Neuronal stem cell (in vitro differentiated cells): ENCODE measurements around the gene H2BK1.

Experiments used
- DNase-seq: peaks from one replicate; pipeline ENCODE4 v3.0.0-alpha.2; 2013; ENCODE audit warnings: low spot score
- H2AFZ ChIP-seq: one replicate; pipeline ENCODE4 v1.6.1; 2013; ENCODE audit warnings: mild to moderate bottlenecking, low read length, inconsistent platforms
- H2AK5ac ChIP-seq: 2 replicates; pipeline ENCODE4 v1.6.1; 2013; ENCODE audit warnings: low read depth, mild to moderate bottlenecking, inconsistent platforms, low read length, moderate library complexity, mixed read lengths
- H2BK120ac ChIP-seq: 2 replicates; pipeline ENCODE4 v1.6.1; 2013; ENCODE audit warnings: low read depth, mild to moderate bottlenecking, inconsistent platforms, low read length, moderate library complexity, mixed read lengths
- H2BK12ac ChIP-seq: one replicate; pipeline ENCODE4 v1.6.1; 2013; ENCODE audit warnings: low read length, inconsistent platforms
- H2BK15ac ChIP-seq: 2 replicates; pipeline ENCODE4 v1.6.1; 2013; ENCODE audit warnings: mild to moderate bottlenecking, low read length, inconsistent platforms, mixed read lengths
- H2BK5ac ChIP-seq: one replicate; pipeline ENCODE4 v1.6.1; 2013; ENCODE audit warnings: inconsistent platforms, mild to moderate bottlenecking, low read length, moderate library complexity
- H3K14ac ChIP-seq: one replicate; pipeline ENCODE4 v1.6.1; 2013; ENCODE audit warnings: low read length, inconsistent platforms
- H3K18ac ChIP-seq: 2 replicates; pipeline ENCODE4 v1.6.1; 2013; ENCODE audit warnings: low read length, inconsistent platforms
- H3K23ac ChIP-seq: 2 replicates; pipeline ENCODE4 v1.6.1; 2013; ENCODE audit warnings: low read depth, mild to moderate bottlenecking, mixed read lengths, low read length, inconsistent platforms; ENCODE audit not compliant: poor library complexity
- H3K27ac ChIP-seq: replicated peaks from 3 replicates; pipeline ENCODE4 v1.5.1; 2013; ENCODE audit warnings: low read length, inconsistent platforms
- H3K27me3 ChIP-seq, 3 experiments: 2 replicates each; pipeline ENCODE4 v1.6.1; 2013; ENCODE audit warnings: low read length in 3 of 3, mild to moderate bottlenecking in 2 of 3, inconsistent platforms in 1 of 3, low read depth in 1 of 3, mixed read lengths in 1 of 3, moderate library complexity in 1 of 3; ENCODE audit not compliant: control insufficient read depth in 3 of 3, insufficient read depth in 3 of 3
- H3K36me3 ChIP-seq, 2 donors: replicated peaks in 1 of 2; 2 replicates each; pipeline ENCODE4 v1.6.1; 2013; ENCODE audit warnings: low read length in 2 of 2; ENCODE audit not compliant: control insufficient read depth in 2 of 2, insufficient read depth in 2 of 2
- H3K4ac ChIP-seq: 2 replicates; pipeline ENCODE4 v1.6.1; 2013; ENCODE audit warnings: inconsistent platforms, mild to moderate bottlenecking, low read length, moderate library complexity
- H3K4me1 ChIP-seq, 2 donors: 1 replicate in 1 of 2; 2 replicates in 1 of 2; pipeline ENCODE4 v1.6.1; 2013; ENCODE audit warnings: low read length in 2 of 2, low read depth in 1 of 2; ENCODE audit not compliant: control insufficient read depth in 2 of 2, insufficient read depth in 1 of 2
- H3K4me2 ChIP-seq: one replicate; pipeline ENCODE4 v1.6.1; 2013; ENCODE audit warnings: mild to moderate bottlenecking, low read length, inconsistent platforms; ENCODE audit not compliant: insufficient read depth, poor library complexity, severe bottlenecking
- H3K4me3 ChIP-seq, 2 donors: 2 replicates each; pipeline ENCODE4 v1.5.1; 2013; ENCODE audit warnings: low read length in 2 of 2, mild to moderate bottlenecking in 2 of 2, inconsistent platforms in 1 of 2, moderate library complexity in 1 of 2
- H3K79me1 ChIP-seq: one replicate; pipeline ENCODE4 v1.6.1; 2013; ENCODE audit warnings: low read depth, mild to moderate bottlenecking, inconsistent platforms, low read length, moderate library complexity
- H3K9ac ChIP-seq: one replicate; pipeline ENCODE4 v1.6.1; 2013; ENCODE audit warnings: mild to moderate bottlenecking, low read depth, low read length, inconsistent platforms; ENCODE audit not compliant: poor library complexity
- H3K9me3 ChIP-seq, 2 donors: replicated peaks in 1 of 2; 2 replicates each; pipeline versions ENCODE3 to v1.6.1; 2013; ENCODE audit warnings: low read length in 2 of 2, mild to moderate bottlenecking in 2 of 2, inconsistent platforms in 1 of 2, low read depth in 1 of 2, mixed read lengths in 1 of 2, moderate library complexity in 1 of 2; ENCODE audit not compliant: control insufficient read depth in 2 of 2, insufficient read depth in 1 of 2
- H4K8ac ChIP-seq: one replicate; pipeline ENCODE4 v1.6.1; 2013; ENCODE audit warnings: low read depth, mild to moderate bottlenecking, inconsistent platforms, low read length, moderate library complexity
- H4K91ac ChIP-seq: one replicate; pipeline ENCODE4 v1.6.1; 2013; ENCODE audit warnings: low read length, low read depth, mild to moderate bottlenecking, inconsistent platforms; ENCODE audit not compliant: poor library complexity
- WGBS, 2 donors: extraction: QIAGEN DNeasy Blood & Tissue Kit; methylation state at CpG; one replicate each; pipeline ENCODE4 v1.1.7; 2013; ENCODE audit warnings: missing lambda C conversion rate in 2 of 2, mixed read lengths in 1 of 2; ENCODE audit not compliant: insufficient read length in 2 of 2, insufficient replicate concordance in 1 of 2; ENCODE audit errors: extremely low coverage in 2 of 2; 5-methylcytosine and 5-hydroxymethylcytosine counted together

The H2BK1 gene

DNA sequence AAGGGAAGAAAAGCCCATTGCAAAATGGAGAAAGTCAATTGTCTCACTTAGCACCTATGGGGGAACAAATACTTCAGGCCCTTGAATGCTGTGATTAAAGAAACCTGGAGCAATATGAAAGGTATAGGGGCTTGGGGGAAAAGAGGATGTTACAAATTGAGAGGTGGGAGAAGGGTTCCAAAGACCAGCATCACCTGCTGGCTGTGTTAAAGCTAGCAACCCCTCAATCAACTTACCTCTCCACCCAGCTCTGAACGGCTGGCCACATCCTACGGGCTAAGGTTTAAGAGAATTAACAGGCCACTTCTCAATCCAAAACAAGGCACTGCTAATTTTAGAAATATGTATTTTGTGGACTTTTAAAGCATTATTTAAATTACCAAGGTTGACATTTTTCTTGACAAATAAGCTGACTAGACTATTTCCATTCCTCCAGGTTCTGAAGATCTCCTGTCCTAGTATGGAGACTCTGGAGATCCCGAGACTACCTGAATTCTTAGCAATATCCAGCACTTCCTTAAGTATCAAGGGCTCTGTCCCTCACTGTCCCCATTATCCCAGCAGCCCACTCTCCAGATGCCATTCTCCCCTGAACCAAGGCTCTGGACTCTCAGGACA lies 976 bp upstream of the H2BK1 start:
- Histone ChIP-seq H3K4ac (no peak overlapping the region), H3K4me3 (no peak overlapping the region), H3K36me3 (peaks cover 19 to 48% of the 10 kb centered on the region in 2 donors), H3K4me2 (no peak overlapping the region), H4K8ac (no peak overlapping the region), H3K14ac (no peak overlapping the region), H2BK5ac (no peak overlapping the region), H4K91ac (no peak overlapping the region), H2BK120ac (no peak overlapping the region), H3K27me3 (peaks cover 0 to 10% (median 2%) of the 10 kb centered on the region in 3 experiments), H3K23ac (no peak overlapping the region), H3K9me3 (no peaks in the 10 kb centered on the region), H2BK15ac (no peak overlapping the region), H3K9ac (no peak overlapping the region), H2AFZ (no peak overlapping the region), H3K79me1 (no peaks in the 10 kb centered on the region), H3K4me1 (peaks cover 0 to 8% of the 10 kb centered on the region in 2 donors), H3K18ac (no peak overlapping the region), H3K27ac (no peak overlapping the region), H2AK5ac (no peak overlapping the region), H2BK12ac (no peak overlapping the region)
- whole genome bisulfite sequencing, 2 donors: no CpG with 5 or more reads among the region's 3 CpGs
- no peak for DNase-seq

GRCh38 chr7:151209588-151209987 lies 700 bp downstream of the H2BK1 start:
- DNase-seq: no peak
- peaks cover 7 to 31% of the 10 kb centered on the region in 2 donors for H3K36me3 ChIP-seq
- peaks cover 0 to 27% (median 2%) of the 10 kb centered on the region in 3 experiments for H3K27me3 ChIP-seq
- H3K4me2 ChIP-seq: no peak overlapping the region
- H3K4me1 ChIP-seq: peaks cover 0 to 8% of the 10 kb centered on the region in 2 donors
- H2BK15ac ChIP-seq: no peak overlapping the region
- no peak overlapping the region for H2BK5ac ChIP-seq
- no peak overlapping the region for H3K9ac ChIP-seq
- no peak overlapping the region for H2BK120ac ChIP-seq
- no peak overlapping the region for H2AFZ ChIP-seq
- no peak overlapping the region for H4K8ac ChIP-seq
- no CpG with 5 or more reads among the region's 6 CpGs for WGBS, 2 donors
- no peak overlapping the region for H3K14ac ChIP-seq
- H3K4me3 ChIP-seq: no peak overlapping the region
- H3K27ac ChIP-seq: no peak overlapping the region
- H2AK5ac ChIP-seq: peak overlapping the region; percentile 40
- H3K4ac ChIP-seq: no peak overlapping the region
- H3K9me3 ChIP-seq: no peaks in the 10 kb centered on the region
- H2BK12ac ChIP-seq: no peak overlapping the region
- H3K18ac ChIP-seq: no peak overlapping the region
- no peaks in the 10 kb centered on the region for H3K79me1 ChIP-seq
- no peak overlapping the region for H3K23ac ChIP-seq
- H4K91ac ChIP-seq: no peak overlapping the region

- Histone ChIP-seq H2BK12ac (no peak overlapping the region), H4K91ac (no peak overlapping the region), H4K8ac (no peak overlapping the region), H3K18ac (no peak overlapping the region), H3K4me1 (peaks cover 0 to 8% of the 10 kb centered on the region in 2 donors), H3K4me3 (no peak overlapping the region), H3K14ac (no peak overlapping the region), H2BK5ac (no peak overlapping the region), H3K23ac (no peak overlapping the region), H3K9me3 (no peaks in the 10 kb centered on the region), H3K4me2 (no peak overlapping the region), H3K27me3 (peaks cover 0 to 34% (median 2%) of the 10 kb centered on the region in 3 experiments), H3K9ac (no peak overlapping the region), H2BK15ac (no peak overlapping the region), H2AFZ (no peak overlapping the region), H3K27ac (no peak overlapping the region), H2BK120ac (no peak overlapping the region), H3K4ac (no peak overlapping the region), H2AK5ac (no peak overlapping the region), H3K79me1 (no peaks in the 10 kb centered on the region), H3K36me3 (peaks cover 2 to 19% of the 10 kb centered on the region in 2 donors)
- no peak for DNase-seq
- no CpG with 5 or more reads among the region's 9 CpGs for WGBS, 2 donors
These were observed 1.9 kb downstream of the H2BK1 start for GRCh38 chr7:151208253-151208862.

- DNase-seq: no peak
- Histone ChIP-seq H3K27ac (no peak overlapping the region), H2AFZ (no peak overlapping the region), H3K79me1 (no peaks in the 10 kb centered on the region), H3K4ac (peak overlapping the region; percentile 72), H3K14ac (peak overlapping the region; percentile 59), H3K4me1 (peaks cover 0 to 8% of the 10 kb centered on the region in 2 donors), H2BK5ac (no peak overlapping the region), H4K91ac (no peak overlapping the region), H3K9ac (no peak overlapping the region), H2BK15ac (no peak overlapping the region), H3K23ac (peak overlapping the region; percentile 46), H2BK120ac (no peak overlapping the region), H3K36me3 (peaks cover 0 to 13% of the 10 kb centered on the region in 2 donors), H3K4me2 (no peak overlapping the region), H3K27me3 (peaks cover 0 to 40% (median 2%) of the 10 kb centered on the region in 3 experiments), H2BK12ac (peak overlapping the region; percentile 61), H3K9me3 (no peaks in the 10 kb centered on the region), H3K4me3 (no peak overlapping the region), H2AK5ac (peak overlapping the region; percentile 31), H3K18ac (peak overlapping the region; percentile 32), H4K8ac (no peak overlapping the region)
- no CpG with 5 or more reads among the region's 12 CpGs for WGBS, 2 donors
These were observed 2.5 kb downstream of the H2BK1 start for GRCh38 chr7:151207804-151208203.
